Suprapubic skin (tissue), 4 donors: ENCODE measurements around the gene POLE4.

Source experiments
- CTCF ChIP-seq, 2 donors: fragments of 200-600 bp in 1 of 2; fragments of 450-650 bp in 1 of 2; sonication (generic) in 1 of 2; IDR thresholded peaks; one replicate each; pipeline ENCODE4 v1.5.1; 2016 to 2019; ENCODE audit warnings: antibody characterized with exemption in 2 of 2, mild to moderate bottlenecking in 1 of 2, moderate library complexity in 1 of 2
- EP300 ChIP-seq: sonication (generic); formaldehyde crosslinking; IDR thresholded peaks from one replicate; pipeline ENCODE4 v1.6.1; 2017; ENCODE audit warnings: antibody characterized with exemption
- POLR2A ChIP-seq, 2 donors: fragments of 450-650 bp; IDR thresholded peaks; one replicate each; pipeline ENCODE4 v1.6.1; 2017; ENCODE audit warnings: antibody characterized with exemption in 2 of 2, mild to moderate bottlenecking in 2 of 2, moderate library complexity in 2 of 2
- POLR2AphosphoS5 ChIP-seq, 3 donors: sonication (generic); formaldehyde crosslinking; IDR thresholded peaks; one replicate each; pipeline ENCODE4 v1.6.1; 2017; ENCODE audit warnings: antibody characterized with exemption in 3 of 3

- TF ChIP-seq POLR2AphosphoS5 (IDR thresholded peaks at IDR 0.05) = no peak
- no peak for TF ChIP-seq CTCF (IDR thresholded peaks at IDR 0.05)
- TF ChIP-seq POLR2A (IDR thresholded peaks at IDR 0.05) = no peak
- no peak for TF ChIP-seq EP300
These were observed 24.1 kb downstream of the POLE4 start for GRCh38 chr2:74982577-74982976.
